ENCODE results near the gene HIVEP2.

Gene HIVEP2

DNA sequence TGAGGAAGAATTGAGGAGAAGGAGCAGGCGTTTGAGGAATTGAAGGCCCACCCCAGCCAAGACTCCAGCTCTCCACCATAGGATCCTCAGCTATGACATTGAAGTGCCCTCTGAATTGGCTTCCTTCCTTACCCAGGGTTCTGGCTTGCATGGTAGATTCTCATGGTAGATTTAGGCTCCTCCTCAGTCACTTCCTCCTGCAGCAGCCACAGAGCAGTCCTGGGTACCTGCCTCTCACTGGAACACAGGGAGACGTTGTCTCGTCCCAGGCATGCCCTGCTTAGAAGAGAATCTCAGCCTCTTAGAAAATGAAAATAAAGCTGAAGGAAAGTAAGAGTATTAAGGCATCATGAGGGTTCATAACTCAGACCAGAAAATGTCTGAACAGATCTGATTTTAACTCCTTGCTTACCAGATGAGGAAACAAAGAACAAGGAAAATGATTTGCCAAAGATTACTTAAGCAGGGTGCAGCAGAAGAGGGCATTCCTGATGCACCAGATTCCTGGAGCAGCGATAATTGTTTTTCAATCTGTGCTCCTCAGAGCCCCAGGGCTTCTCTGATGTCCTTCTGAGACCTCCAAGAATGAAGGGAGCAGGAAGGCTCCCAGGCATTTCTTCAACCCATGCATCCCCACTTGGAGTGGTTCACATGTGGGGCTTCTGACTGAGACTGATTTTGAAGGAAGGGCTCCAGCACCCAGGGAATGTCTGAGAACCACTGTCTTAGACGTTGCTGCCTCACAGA lies 219.8 kb downstream of the HIVEP2 start:
- in situ Hi-C loops (cut with HindIII; ENCODE audit: low pct_unique_long_range_greater_than_20kb, low sequenced_read_pairs): no loop called here
- no peak for TF ChIP-seq JUND (IDR thresholded peaks at IDR 0.05; ENCODE audit: low read depth)
- peak in 1 of 2 experiments; percentile 3 for DNase-seq (ENCODE audit: low read depth in 1 of 2, low spot score in 1 of 2)

DNA sequence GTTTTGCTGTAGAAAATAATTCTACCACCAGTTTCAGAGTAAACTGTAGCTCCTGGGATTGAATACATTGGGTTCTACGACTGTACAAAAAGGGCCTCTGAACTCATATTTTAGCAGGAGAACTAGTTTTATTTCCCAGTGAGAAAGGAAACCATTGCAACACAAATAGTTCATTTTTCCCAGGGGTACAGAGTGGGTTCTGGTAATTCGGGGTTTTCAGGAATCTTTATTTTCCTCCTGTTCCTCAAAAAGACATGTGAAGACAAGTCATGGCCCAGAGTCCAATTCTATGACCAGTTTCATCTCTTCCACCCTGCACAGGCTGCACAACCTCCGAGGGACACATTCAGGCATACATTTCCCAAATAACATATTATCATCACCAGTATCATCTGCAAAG lies 222.1 kb downstream of the HIVEP2 start:
- no peak for DNase-seq (ENCODE audit: low read depth in 1 of 2, low spot score in 1 of 2)
- TF ChIP-seq JUND (IDR thresholded peaks at IDR 0.05; ENCODE audit: low read depth): no peak
- in situ Hi-C loops (cut with HindIII; ENCODE audit: low pct_unique_long_range_greater_than_20kb, low sequenced_read_pairs): no loop called here

GRCh38 chr6:142722012-142722411 lies 223.0 kb downstream of the HIVEP2 start:
- TF ChIP-seq JUND (IDR thresholded peaks at IDR 0.05; ENCODE audit: low read depth): no peak
- DNase-seq (ENCODE audit: low read depth in 1 of 2, low spot score in 1 of 2): no peak
- in situ Hi-C loops (cut with HindIII; ENCODE audit: low pct_unique_long_range_greater_than_20kb, low sequenced_read_pairs): no loop called here

DNA sequence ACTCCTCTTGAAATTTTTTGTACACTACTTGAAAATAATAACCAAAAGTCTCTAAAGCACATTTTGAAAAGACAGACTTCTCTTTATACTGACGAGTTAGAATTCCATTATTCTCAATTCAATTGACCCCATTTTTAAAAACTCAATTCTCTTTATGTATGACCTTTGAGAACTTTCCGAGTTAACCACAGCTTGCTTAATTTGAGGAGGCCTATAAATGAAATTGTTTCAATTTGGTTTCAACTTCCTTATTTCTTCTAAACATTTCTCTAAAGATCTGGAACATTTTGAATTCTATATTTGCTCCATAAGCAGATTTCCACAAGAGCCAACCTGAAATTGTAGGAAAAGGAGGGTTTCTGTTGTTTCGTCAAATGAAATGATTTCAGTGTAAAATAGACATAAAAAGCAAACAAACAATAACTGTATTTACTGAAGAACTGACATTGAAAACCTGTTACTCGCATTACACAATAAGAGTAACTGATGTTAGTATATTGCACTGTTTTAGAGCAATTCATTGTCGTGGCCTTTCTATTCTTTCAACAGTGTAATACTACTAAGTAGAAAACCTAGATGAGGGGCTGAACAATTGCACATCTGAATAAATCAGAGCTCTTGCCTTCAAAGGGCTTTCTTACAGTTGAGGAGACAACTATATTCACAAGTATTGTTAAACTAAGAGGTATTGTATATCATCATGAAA lies 223.6 kb downstream of the HIVEP2 start:
- in situ Hi-C loops (cut with HindIII; ENCODE audit: low pct_unique_long_range_greater_than_20kb, low sequenced_read_pairs): no loop called here
- no peak for DNase-seq (ENCODE audit: low read depth in 1 of 2, low spot score in 1 of 2)
- no peak for TF ChIP-seq JUND (IDR thresholded peaks at IDR 0.05; ENCODE audit: low read depth)

DNA sequence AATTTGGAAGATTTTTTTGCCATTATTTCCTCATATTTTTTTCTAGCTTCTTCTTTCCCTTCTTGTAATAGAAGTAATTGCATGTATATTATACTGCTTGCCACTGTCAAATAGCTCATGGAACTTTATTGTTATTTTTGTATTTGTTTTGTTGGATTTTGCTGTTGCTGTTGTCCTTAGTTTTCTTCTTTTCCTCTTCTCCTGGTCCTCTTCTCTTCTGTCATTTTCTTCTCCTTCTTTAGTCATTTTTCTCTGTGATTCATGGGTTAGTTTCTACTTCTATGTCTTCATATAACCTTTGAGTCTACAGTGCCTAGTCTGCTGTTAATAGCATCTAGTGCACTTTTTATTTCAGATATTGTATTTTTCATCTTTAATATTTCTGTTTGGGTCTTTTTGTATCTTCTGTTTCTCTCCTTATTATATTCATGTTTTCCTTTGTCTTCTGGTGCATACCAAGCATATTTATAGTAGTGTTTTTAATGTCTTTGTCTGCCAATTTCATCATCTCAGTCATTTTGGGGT lies 226.2 kb downstream of the HIVEP2 start:
- no peak for DNase-seq (ENCODE audit: low read depth in 1 of 2, low spot score in 1 of 2)
- in situ Hi-C loops (cut with HindIII; ENCODE audit: low pct_unique_long_range_greater_than_20kb, low sequenced_read_pairs): no loop called here

GRCh38 chr6:142716097-142716496 lies 228.9 kb downstream of the HIVEP2 start:
- no peak for TF ChIP-seq JUND (IDR thresholded peaks at IDR 0.05; ENCODE audit: low read depth)
- peak in 1 of 2 experiments; percentile 20 for DNase-seq (ENCODE audit: low read depth in 1 of 2, low spot score in 1 of 2)
- in situ Hi-C loops (cut with HindIII; ENCODE audit: low pct_unique_long_range_greater_than_20kb, low sequenced_read_pairs): no loop called here

More for the DNA sequence above, 226.2 kb downstream of the HIVEP2 start:
- no peak for TF ChIP-seq JUND (IDR thresholded peaks at IDR 0.05; ENCODE audit: low read depth)

GRCh38 chr6:142714951-142715785 lies 229.8 kb downstream of the HIVEP2 start:
- DNase-seq (ENCODE audit: low read depth in 1 of 2, low spot score in 1 of 2): no peak
- no peak for TF ChIP-seq JUND (IDR thresholded peaks at IDR 0.05; ENCODE audit: low read depth)
- in situ Hi-C loops (cut with HindIII; ENCODE audit: low pct_unique_long_range_greater_than_20kb, low sequenced_read_pairs): no loop called here

DNA sequence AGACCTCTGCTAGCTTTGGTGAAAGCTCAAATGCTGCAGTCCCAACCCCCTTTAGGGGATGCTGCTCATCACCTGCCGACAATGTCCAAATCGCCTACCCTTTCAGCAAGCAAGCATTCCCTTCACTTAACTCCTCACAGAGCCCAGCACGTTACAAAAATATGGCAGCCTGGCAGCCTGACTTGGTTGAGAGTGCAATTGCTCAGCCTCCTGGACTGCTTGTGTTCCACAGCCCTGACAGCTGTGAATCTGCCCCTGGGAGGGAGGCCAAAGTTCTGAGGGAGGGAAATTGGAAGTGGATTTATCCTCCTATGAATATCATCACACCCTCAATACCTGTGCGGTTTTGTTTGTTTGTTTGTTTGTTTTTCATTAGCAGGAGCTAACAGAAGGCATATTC lies 231.0 kb downstream of the HIVEP2 start:
- TF ChIP-seq JUND (IDR thresholded peaks at IDR 0.05; ENCODE audit: low read depth): no peak
- no peak for DNase-seq (ENCODE audit: low read depth in 1 of 2, low spot score in 1 of 2)
- in situ Hi-C loops (cut with HindIII; ENCODE audit: low pct_unique_long_range_greater_than_20kb, low sequenced_read_pairs): no loop called here

DNA sequence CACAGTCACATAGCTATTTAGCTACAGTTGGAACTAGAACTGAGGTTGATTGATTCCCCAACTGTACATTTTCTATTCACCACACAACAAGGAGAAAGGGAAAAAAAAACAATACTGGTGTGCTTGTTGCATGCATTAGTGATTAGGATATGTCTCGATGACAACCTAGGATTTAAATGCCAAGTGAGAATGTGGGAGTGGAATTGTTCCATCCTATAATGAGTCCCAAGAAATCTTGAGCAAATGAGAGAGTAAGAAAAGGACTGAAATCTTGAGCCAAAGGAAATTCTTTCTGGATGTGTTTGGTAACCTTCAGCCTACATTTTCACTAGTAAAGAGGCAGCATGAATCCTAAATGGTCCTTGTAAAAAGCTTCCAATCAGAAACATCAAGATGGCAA lies 232.7 kb downstream of the HIVEP2 start:
- in situ Hi-C loops (cut with HindIII; ENCODE audit: low pct_unique_long_range_greater_than_20kb, low sequenced_read_pairs): no loop called here
- DNase-seq (ENCODE audit: low read depth in 1 of 2, low spot score in 1 of 2): no peak
- TF ChIP-seq JUND (IDR thresholded peaks at IDR 0.05; ENCODE audit: low read depth): no peak

DNA sequence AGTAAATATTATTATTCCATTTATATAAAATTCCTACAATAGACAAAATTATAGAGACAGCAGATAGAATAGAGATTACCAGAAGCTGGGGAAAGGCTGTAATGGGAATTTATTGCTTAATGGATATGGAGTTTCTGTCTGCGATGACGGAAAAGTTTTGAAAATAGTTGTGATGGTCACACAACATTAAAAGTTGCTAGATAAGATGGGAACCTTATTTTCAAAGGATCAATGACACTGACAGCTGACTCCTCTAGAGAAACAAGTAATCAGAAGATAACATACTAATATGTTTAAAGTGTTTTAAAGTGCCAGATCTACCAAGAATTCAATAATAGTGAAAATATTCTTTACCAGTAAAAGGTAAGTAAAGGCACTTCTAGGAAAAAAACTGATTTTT lies 236.3 kb downstream of the HIVEP2 start:
- TF ChIP-seq JUND (IDR thresholded peaks at IDR 0.05; ENCODE audit: low read depth): no peak
- in situ Hi-C loops (cut with HindIII; ENCODE audit: low pct_unique_long_range_greater_than_20kb, low sequenced_read_pairs): no loop called here

DNA sequence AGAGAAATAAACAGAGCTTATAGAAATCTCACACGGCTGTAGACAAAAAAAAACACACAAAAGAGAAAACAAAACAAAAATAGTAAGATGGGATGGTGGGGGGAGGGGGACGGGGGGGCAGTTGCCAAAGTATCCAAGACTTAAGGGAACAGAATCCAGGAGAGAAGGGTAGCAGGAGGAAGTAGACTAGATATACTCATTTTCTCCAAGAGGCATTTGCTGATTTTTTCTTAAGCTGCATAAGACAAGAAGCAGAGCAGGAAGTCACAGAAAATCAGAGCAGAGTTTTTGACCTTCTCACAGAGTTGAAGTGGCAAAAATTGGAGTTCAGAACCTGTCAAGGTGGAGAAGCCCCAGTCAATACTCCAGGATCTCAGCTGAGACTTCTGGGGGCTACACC lies 237.7 kb downstream of the HIVEP2 start:
- no peak for DNase-seq (ENCODE audit: low read depth in 1 of 2, low spot score in 1 of 2)
- no peak for TF ChIP-seq JUND (IDR thresholded peaks at IDR 0.05; ENCODE audit: low read depth)
- in situ Hi-C loops (cut with HindIII; ENCODE audit: low pct_unique_long_range_greater_than_20kb, low sequenced_read_pairs): no loop called here

More for the DNA sequence above, 236.3 kb downstream of the HIVEP2 start:
- no peak for DNase-seq (ENCODE audit: low read depth in 1 of 2, low spot score in 1 of 2)

- no peak for DNase-seq (ENCODE audit: low read depth in 1 of 2, low spot score in 1 of 2)
- TF ChIP-seq JUND (IDR thresholded peaks at IDR 0.05; ENCODE audit: low read depth): no peak
- in situ Hi-C loops (cut with HindIII; ENCODE audit: low pct_unique_long_range_greater_than_20kb, low sequenced_read_pairs): no loop called here
Measured at GRCh38 chr6:142706210-142706609, 238.8 kb downstream of the HIVEP2 start.
